LNCAP (cell line): ENCODE results near the gene SRGAP3.

ENCODE experiments used
- CTCF ChIP-seq: fragments of 450-650 bp; IDR thresholded peaks from 2 replicates; pipeline ENCODE4 v1.5.1; 2017; ENCODE audit warnings: mild to moderate bottlenecking

SRGAP3 gene

GRCh38 chr3:9137676-9138075 is 111.8 kb downstream of the SRGAP3 start:
- no peak for TF ChIP-seq CTCF

GRCh38 chr3:9136746-9137465 is 112.5 kb downstream of the SRGAP3 start:
- no peak for TF ChIP-seq CTCF

- no peak for TF ChIP-seq CTCF
These were observed 113.4 kb downstream of the SRGAP3 start for GRCh38 chr3:9135930-9136525.

- no peak for TF ChIP-seq CTCF
These were observed 113.9 kb downstream of the SRGAP3 start for GRCh38 chr3:9135526-9135925.

GRCh38 chr3:9133656-9134055 is 115.8 kb downstream of the SRGAP3 start:
- TF ChIP-seq CTCF, result no peak

- no peak for TF ChIP-seq CTCF
These were observed 118.8 kb downstream of the SRGAP3 start for GRCh38 chr3:9130345-9131305.

- TF ChIP-seq CTCF, result no peak
These were observed 120.1 kb downstream of the SRGAP3 start for GRCh38 chr3:9129365-9129764.
